ENCODE data around the gene PLCH1. TPM values are rescaled to one million over a fixed set of nuclear protein-coding genes. Genes with fewer than 3 reads are reported as not detected.

PLCH1 gene
- total RNA-seq, 1 experiment from 2014 or later: 13.4 TPM

- BruUV-seq (replicated peaks): no TSS peak
- Mint-ChIP-seq H3K36me3 (ENCODE audit: insufficient read depth, unreplicated experiment) (no peaks in the 10 kb centered on the region), H3K4me3 (ENCODE audit: low read depth, unreplicated experiment) (no peak overlapping the region), H3K27me3 (ENCODE audit: unreplicated experiment) (no peaks in the 10 kb centered on the region), H3K4me1 (ENCODE audit: low read depth, unreplicated experiment) (peaks cover 21% of the 10 kb centered on the region), H3K27ac (ENCODE audit: unreplicated experiment) (no peak overlapping the region), H3K9me3 (ENCODE audit: low read depth, unreplicated experiment) (no peaks in the 10 kb centered on the region)
- DNase-seq: no peak
- CTCF ChIA-PET: no interaction called here
- intact Hi-C loops (cut with micrococcal nuclease; ENCODE audit: unreplicated experiment): no loop called here
- TF ChIP-seq CTCF (IDR thresholded peaks at IDR 0.05; ENCODE audit: unreplicated experiment): no peak
Measured at GRCh38 chr3:155331078-155331477, 413.8 kb downstream of the PLCH1 start.

GRCh38 chr3:155330370-155330769 lies 414.5 kb downstream of the PLCH1 start:
- intact Hi-C loops (cut with micrococcal nuclease; ENCODE audit: unreplicated experiment): no loop called here
- BruUV-seq (replicated peaks): no TSS peak
- DNase-seq: no peak
- H3K4me3 Mint-ChIP-seq (ENCODE audit: low read depth, unreplicated experiment): no peak overlapping the region
- no peaks in the 10 kb centered on the region for H3K36me3 Mint-ChIP-seq (ENCODE audit: insufficient read depth, unreplicated experiment)
- no peaks in the 10 kb centered on the region for H3K27me3 Mint-ChIP-seq (ENCODE audit: unreplicated experiment)
- H3K27ac Mint-ChIP-seq (ENCODE audit: unreplicated experiment): no peak overlapping the region
- H3K4me1 Mint-ChIP-seq (ENCODE audit: low read depth, unreplicated experiment): peaks cover 21% of the 10 kb centered on the region
- CTCF ChIA-PET: no interaction called here
- H3K9me3 Mint-ChIP-seq (ENCODE audit: low read depth, unreplicated experiment): no peaks in the 10 kb centered on the region
- no peak for TF ChIP-seq CTCF (IDR thresholded peaks at IDR 0.05; ENCODE audit: unreplicated experiment)

GRCh38 chr3:155329513-155330048 lies 415.3 kb downstream of the PLCH1 start:
- Mint-ChIP-seq H3K4me1 (ENCODE audit: low read depth, unreplicated experiment) (peaks cover 28% of the 10 kb centered on the region), H3K27me3 (ENCODE audit: unreplicated experiment) (no peaks in the 10 kb centered on the region), H3K9me3 (ENCODE audit: low read depth, unreplicated experiment) (no peaks in the 10 kb centered on the region), H3K4me3 (ENCODE audit: low read depth, unreplicated experiment) (no peak overlapping the region), H3K27ac (ENCODE audit: unreplicated experiment) (no peak overlapping the region), H3K36me3 (ENCODE audit: insufficient read depth, unreplicated experiment) (no peaks in the 10 kb centered on the region)
- no peak for DNase-seq
- intact Hi-C loops (cut with micrococcal nuclease; ENCODE audit: unreplicated experiment): no loop called here
- TF ChIP-seq CTCF (IDR thresholded peaks at IDR 0.05; ENCODE audit: unreplicated experiment): no peak
- no TSS peak for BruUV-seq (replicated peaks)
- CTCF ChIA-PET: no interaction called here

GRCh38 chr3:155327871-155328270 lies 417.0 kb downstream of the PLCH1 start:
- Mint-ChIP-seq H3K36me3 (ENCODE audit: insufficient read depth, unreplicated experiment) (no peaks in the 10 kb centered on the region), H3K27ac (ENCODE audit: unreplicated experiment) (no peak overlapping the region), H3K4me3 (ENCODE audit: low read depth, unreplicated experiment) (no peak overlapping the region), H3K27me3 (ENCODE audit: unreplicated experiment) (no peaks in the 10 kb centered on the region), H3K9me3 (ENCODE audit: low read depth, unreplicated experiment) (no peaks in the 10 kb centered on the region), H3K4me1 (ENCODE audit: low read depth, unreplicated experiment) (peaks cover 43% of the 10 kb centered on the region)
- TF ChIP-seq CTCF (IDR thresholded peaks at IDR 0.05; ENCODE audit: unreplicated experiment): no peak
- intact Hi-C loops (cut with micrococcal nuclease; ENCODE audit: unreplicated experiment): no loop called here
- BruUV-seq (replicated peaks): no TSS peak
- no peak for DNase-seq
- CTCF ChIA-PET: no interaction called here

Data from Calu3 (cell line).